ENCODE results near the gene PATJ.
"Not testable (repeated sequence)": the region's sequence is repeated elsewhere in the genome, so short reads cannot be mapped to it uniquely, and the experiment has no call there.

PATJ gene

DNA sequence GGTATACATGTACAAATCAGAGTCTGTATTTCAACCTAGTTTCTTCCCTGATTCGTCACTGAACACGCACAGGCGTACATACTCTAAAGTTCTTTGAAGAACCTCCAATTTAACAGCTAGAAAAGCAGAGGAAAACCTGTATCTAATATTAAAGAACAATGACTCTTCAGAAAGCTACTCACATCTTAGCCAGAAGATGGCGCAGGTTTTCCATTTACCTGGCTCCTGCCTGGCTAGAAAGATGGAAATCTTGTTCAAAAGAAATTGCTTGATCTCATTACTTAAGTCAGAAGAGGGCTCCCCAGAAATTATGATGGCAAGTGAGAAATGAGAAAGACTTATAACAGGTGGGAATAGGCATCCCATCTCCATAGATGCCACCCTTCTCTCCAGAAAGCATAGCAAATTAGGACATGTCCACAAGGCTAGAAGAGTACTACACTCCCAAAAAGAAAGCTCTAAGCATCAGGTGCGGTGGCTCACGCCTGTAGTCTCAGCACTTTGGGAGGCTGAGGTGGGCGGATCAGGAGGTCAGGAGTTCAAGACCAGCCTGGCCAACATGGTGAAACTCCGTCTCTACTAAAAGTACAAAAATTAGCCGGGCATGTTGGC is 433.4 kb downstream of the PATJ start:
- TF ChIP-seq, protein P1, sequence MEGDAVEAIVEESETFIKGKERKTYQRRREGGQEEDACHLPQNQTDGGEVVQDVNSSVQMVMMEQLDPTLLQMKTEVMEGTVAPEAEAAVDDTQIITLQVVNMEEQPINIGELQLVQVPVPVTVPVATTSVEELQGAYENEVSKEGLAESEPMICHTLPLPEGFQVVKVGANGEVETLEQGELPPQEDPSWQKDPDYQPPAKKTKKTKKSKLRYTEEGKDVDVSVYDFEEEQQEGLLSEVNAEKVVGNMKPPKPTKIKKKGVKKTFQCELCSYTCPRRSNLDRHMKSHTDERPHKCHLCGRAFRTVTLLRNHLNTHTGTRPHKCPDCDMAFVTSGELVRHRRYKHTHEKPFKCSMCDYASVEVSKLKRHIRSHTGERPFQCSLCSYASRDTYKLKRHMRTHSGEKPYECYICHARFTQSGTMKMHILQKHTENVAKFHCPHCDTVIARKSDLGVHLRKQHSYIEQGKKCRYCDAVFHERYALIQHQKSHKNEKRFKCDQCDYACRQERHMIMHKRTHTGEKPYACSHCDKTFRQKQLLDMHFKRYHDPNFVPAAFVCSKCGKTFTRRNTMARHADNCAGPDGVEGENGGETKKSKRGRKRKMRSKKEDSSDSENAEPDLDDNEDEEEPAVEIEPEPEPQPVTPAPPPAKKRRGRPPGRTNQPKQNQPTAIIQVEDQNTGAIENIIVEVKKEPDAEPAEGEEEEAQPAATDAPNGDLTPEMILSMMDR (IDR thresholded peaks at IDR 0.05; ENCODE audit: control insufficient read depth, insufficient read depth, low read depth, low read length, missing control alignments): peak; percentile 82
- DNase-seq (ENCODE audit: low read depth): peak; percentile 10
- H3K4me3 ChIP-seq (ENCODE audit: control insufficient read depth, low read depth, low read length): no peak overlapping the region

DNA sequence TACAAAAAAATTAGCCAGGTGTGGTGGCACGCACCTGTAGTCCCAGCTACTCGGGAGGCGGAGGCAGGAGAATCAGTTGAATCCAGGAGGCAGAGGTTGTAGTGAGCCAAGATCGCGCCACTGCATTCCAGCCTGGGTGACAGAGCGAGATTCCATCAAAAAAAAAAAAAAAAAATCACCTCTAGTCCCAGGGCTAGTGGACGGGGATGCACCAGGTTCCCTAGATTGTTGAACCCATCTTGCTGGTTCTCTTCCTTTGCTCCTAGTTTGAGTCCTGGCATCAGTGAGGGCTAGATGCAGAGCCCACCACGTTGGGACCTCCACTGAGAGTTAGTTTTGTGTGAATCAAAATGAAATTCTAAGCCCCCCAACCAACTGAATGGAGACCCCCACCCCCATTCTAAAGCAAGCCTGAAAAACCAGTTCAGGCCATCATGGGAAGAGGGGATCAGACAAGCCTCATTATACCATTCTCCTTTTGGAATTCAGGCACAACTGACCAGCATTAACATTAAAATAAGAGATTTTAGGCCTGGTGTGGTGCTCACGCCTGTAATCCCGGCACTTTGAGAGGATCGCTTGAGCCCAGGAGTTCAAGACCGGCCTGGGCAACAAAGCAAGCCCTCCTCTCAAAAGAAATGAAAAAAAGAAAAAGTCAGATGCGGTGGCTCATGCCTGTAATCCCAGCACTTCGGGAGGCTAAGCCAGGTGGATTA is 434.5 kb downstream of the PATJ start:
- DNase-seq (ENCODE audit: low read depth): no peak
- no peak overlapping the region for H3K4me3 ChIP-seq (ENCODE audit: control insufficient read depth, low read depth, low read length)
- TF ChIP-seq, protein P1 (IDR thresholded peaks at IDR 0.05; ENCODE audit: control insufficient read depth, insufficient read depth, low read depth, low read length, missing control alignments): no peak

DNA sequence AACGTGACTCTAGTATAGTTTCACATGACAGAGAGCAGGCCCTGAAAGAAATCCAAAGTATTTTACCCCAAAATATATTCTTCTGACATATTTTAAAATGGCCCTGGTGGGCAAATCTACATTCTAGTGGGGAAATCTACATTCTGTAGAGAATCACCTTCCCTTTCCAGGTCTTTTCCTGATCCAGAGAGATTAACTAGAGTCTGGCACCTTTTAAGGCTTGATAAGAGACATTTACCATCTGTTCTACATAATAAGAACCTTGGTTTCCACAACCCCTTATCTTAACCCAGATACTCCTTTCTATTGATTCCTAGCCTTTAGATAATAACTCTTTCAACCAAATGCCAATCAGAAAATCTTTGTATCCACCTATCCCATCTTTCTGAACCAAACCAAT is 435.3 kb downstream of the PATJ start:
- no peak overlapping the region for H3K4me3 ChIP-seq (ENCODE audit: control insufficient read depth, low read depth, low read length)
- TF ChIP-seq, protein P1 (IDR thresholded peaks at IDR 0.05; ENCODE audit: control insufficient read depth, insufficient read depth, low read depth, low read length, missing control alignments): no peak
- no peak for DNase-seq (ENCODE audit: low read depth)

- TF ChIP-seq, protein P1 (IDR thresholded peaks at IDR 0.05; ENCODE audit: control insufficient read depth, insufficient read depth, low read depth, low read length, missing control alignments): no peak
- H3K4me3 ChIP-seq (ENCODE audit: control insufficient read depth, low read depth, low read length): no peak overlapping the region
- no peak for DNase-seq (ENCODE audit: low read depth)
Observed at GRCh38 chr1:62178372-62178771, 436.1 kb downstream of the PATJ start.

DNA sequence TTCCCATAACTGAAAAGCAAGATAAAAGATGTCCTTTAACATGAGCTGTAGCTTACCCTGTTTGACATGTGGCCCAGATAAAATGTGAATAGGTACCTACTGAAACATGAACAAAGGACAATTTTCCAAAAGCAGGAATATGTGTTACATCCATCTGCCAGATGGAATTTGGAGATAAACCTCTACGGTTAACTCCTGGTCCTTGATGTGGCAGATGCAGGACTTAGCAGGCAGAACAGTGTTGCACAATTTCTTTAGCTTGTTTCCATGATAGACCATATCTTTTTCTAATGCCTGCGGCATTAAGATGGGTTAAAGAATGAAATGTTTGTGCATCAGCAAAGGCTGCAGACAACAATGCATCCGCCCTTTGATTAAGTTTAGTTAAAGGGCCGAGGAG is 437.8 kb downstream of the PATJ start:
- not testable (repeated sequence) for DNase-seq (ENCODE audit: low read depth)

DNA sequence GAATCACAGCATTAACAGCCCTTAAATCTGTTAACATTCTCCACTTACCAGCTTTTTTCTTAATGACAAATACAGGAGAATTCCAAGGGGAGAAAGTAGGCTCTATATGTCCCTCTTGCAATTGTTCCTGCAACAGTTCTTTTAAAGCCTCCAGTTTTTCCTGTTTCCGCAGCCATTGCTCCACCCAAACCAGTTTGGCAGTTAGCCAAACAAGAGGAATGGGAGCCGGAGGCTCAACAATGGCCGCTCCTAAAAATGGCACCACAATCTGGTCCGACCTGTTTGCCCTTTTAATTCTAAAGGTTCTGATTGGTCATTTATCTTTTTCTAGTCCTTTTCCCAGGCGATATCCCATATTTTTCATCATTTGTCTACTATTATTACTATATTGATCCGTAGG is 438.4 kb downstream of the PATJ start:
- TF ChIP-seq, protein P1 (IDR thresholded peaks at IDR 0.05; ENCODE audit: control insufficient read depth, insufficient read depth, low read depth, low read length, missing control alignments): no peak
- DNase-seq (ENCODE audit: low read depth): no peak
- H3K4me3 ChIP-seq (ENCODE audit: control insufficient read depth, low read depth, low read length): no peak overlapping the region

More for the DNA sequence above, 437.8 kb downstream of the PATJ start:
- not testable (repeated sequence) for H3K4me3 ChIP-seq (ENCODE audit: control insufficient read depth, low read depth, low read length)

DNA sequence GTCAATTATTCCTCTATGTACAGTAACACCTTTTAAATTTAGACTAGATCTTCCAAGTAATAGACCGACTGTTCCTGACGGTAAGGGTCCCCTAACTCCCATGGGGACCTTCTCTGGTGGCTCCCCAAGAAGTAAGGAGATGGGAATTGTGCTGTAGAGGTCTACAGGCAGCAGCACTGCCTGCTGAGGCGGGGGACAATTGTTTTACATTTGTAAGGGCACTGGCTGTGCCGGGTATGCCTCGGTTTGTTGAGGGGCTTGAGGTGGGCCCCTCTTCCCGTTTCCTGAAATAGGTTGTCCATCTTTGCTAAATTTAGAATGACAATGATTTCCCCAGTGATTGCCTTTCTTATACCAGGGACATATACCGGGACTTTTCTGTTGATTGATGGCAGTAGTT is 439.3 kb downstream of the PATJ start:
- no peak for DNase-seq (ENCODE audit: low read depth)
- no peak overlapping the region for H3K4me3 ChIP-seq (ENCODE audit: control insufficient read depth, low read depth, low read length)
- TF ChIP-seq, protein P1 (IDR thresholded peaks at IDR 0.05; ENCODE audit: control insufficient read depth, insufficient read depth, low read depth, low read length, missing control alignments): no peak

GRCh38 chr1:62182157-62182556 is 439.9 kb downstream of the PATJ start:
- not testable (repeated sequence) for H3K4me3 ChIP-seq (ENCODE audit: control insufficient read depth, low read depth, low read length); DNase-seq (ENCODE audit: low read depth)

GRCh38 chr1:62183164-62184020 is 441.1 kb downstream of the PATJ start:
- DNase-seq (ENCODE audit: low read depth); H3K4me3 ChIP-seq (ENCODE audit: control insufficient read depth, low read depth, low read length): not testable (repeated sequence)
